Trophoblast cell (in vitro differentiated cells and primary cell): ENCODE data around the gene NR5A1.
A peak's percentile ranks its signal among the peaks of the same experiment; 100 is the strongest.

Experiments
- DNase-seq, 2 donors: peaks; one replicate each; pipeline ENCODE4 v3.0.0-alpha.2; 2016
- H2AFZ ChIP-seq: 2 replicates; pipeline ENCODE4 v1.6.1; 2013; ENCODE audit warnings: low read length, moderate library complexity, mild to moderate bottlenecking; ENCODE audit not compliant: insufficient read depth, poor library complexity
- H2AK5ac ChIP-seq: 2 replicates; pipeline ENCODE4 v1.6.1; 2013; ENCODE audit warnings: mild to moderate bottlenecking, low read length
- H2BK120ac ChIP-seq: 2 replicates; pipeline ENCODE4 v1.6.1; 2013; ENCODE audit warnings: low read length, mild to moderate bottlenecking, moderate library complexity; ENCODE audit not compliant: insufficient read depth, poor library complexity
- H2BK12ac ChIP-seq: 2 replicates; pipeline ENCODE4 v1.6.1; 2013; ENCODE audit warnings: mild to moderate bottlenecking, low read length, moderate library complexity
- H2BK5ac ChIP-seq: 2 replicates; pipeline ENCODE4 v1.6.1; 2013; ENCODE audit warnings: low read length, low read depth, moderate library complexity, mild to moderate bottlenecking; ENCODE audit not compliant: poor library complexity
- H3K14ac ChIP-seq: 2 replicates; pipeline ENCODE4 v1.6.1; 2013; ENCODE audit warnings: mild to moderate bottlenecking, low read length
- H3K18ac ChIP-seq: 2 replicates; pipeline ENCODE4 v1.6.1; 2013; ENCODE audit warnings: mild to moderate bottlenecking, low read length
- H3K23ac ChIP-seq: 2 replicates; pipeline ENCODE4 v1.6.1; 2013; ENCODE audit warnings: low read length
- H3K27ac ChIP-seq: 2 replicates; pipeline ENCODE4 v1.5.1; 2013; ENCODE audit warnings: low read depth, mild to moderate bottlenecking, inconsistent platforms, low read length, moderate library complexity
- H3K27me3 ChIP-seq: 2 replicates; pipeline ENCODE4 v1.6.1; 2013; ENCODE audit warnings: inconsistent platforms, mild to moderate bottlenecking, low read length, moderate library complexity; ENCODE audit not compliant: insufficient read depth
- H3K36me3 ChIP-seq, 2 experiments: 1 replicate in 1 of 2; 2 replicates in 1 of 2; pipeline ENCODE4 v1.6.1; 2013; ENCODE audit warnings: low read length in 2 of 2, mild to moderate bottlenecking in 2 of 2, moderate library complexity in 1 of 2; ENCODE audit not compliant: insufficient read depth in 2 of 2, control insufficient read depth in 1 of 2
- H3K4ac ChIP-seq: 2 replicates; pipeline ENCODE4 v1.6.1; 2013; ENCODE audit warnings: low read depth, mild to moderate bottlenecking, low read length, moderate library complexity
- H3K4me1 ChIP-seq, 2 experiments: 1 replicate in 1 of 2; 2 replicates in 1 of 2; pipeline ENCODE4 v1.6.1; 2013; ENCODE audit warnings: low read length in 2 of 2, mild to moderate bottlenecking in 2 of 2, moderate library complexity in 1 of 2; ENCODE audit not compliant: insufficient read depth in 2 of 2, control insufficient read depth in 1 of 2
- H3K4me2 ChIP-seq: 2 replicates; pipeline ENCODE4 v1.6.1; 2013; ENCODE audit warnings: inconsistent platforms, mild to moderate bottlenecking, low read length, moderate library complexity
- H3K4me3 ChIP-seq: 2 replicates; pipeline ENCODE4 v1.5.1; 2013; ENCODE audit warnings: mild to moderate bottlenecking, low read depth, low read length, inconsistent platforms
- H3K79me1 ChIP-seq: one replicate; pipeline ENCODE4 v1.6.1; 2013; ENCODE audit warnings: low read length
- H3K79me2 ChIP-seq: 2 replicates; pipeline ENCODE4 v1.6.1; 2013; ENCODE audit warnings: low read length, mild to moderate bottlenecking; ENCODE audit not compliant: control insufficient read depth, insufficient read depth, poor library complexity
- H3K9ac ChIP-seq: 2 replicates; pipeline ENCODE4 v1.6.1; 2013; ENCODE audit warnings: mild to moderate bottlenecking, low read length
- H3K9me3 ChIP-seq: 2 replicates; pipeline ENCODE4 v1.6.1; 2013; ENCODE audit warnings: low read depth, mild to moderate bottlenecking, control low read depth, inconsistent platforms, low read length; ENCODE audit not compliant: insufficient read depth
- H4K12ac ChIP-seq: 2 replicates; pipeline ENCODE4 v1.6.1; 2013; ENCODE audit warnings: low read depth, mild to moderate bottlenecking, low read length, moderate library complexity
- H4K8ac ChIP-seq: 2 replicates; pipeline ENCODE4 v1.6.1; 2013; ENCODE audit warnings: low read depth, mild to moderate bottlenecking, low read length, moderate library complexity
- H4K91ac ChIP-seq: one replicate; pipeline ENCODE4 v1.6.1; 2013; ENCODE audit warnings: low read depth, mild to moderate bottlenecking, low read length, moderate library complexity
- WGBS: extraction: QIAGEN DNeasy Blood & Tissue Kit; methylation state at CpG from one replicate; pipeline ENCODE4 v1.1.7; 2013; ENCODE audit warnings: missing lambda C conversion rate; ENCODE audit not compliant: insufficient read length, insufficient coverage; ENCODE audit errors: extremely low coverage; 5-methylcytosine and 5-hydroxymethylcytosine counted together

Gene NR5A1

GRCh38 chr9:124483481-124483880 lies 23.7 kb downstream of the NR5A1 start:
- H3K9me3 ChIP-seq: peaks cover 6% of the 10 kb centered on the region
- no peak overlapping the region for H3K14ac ChIP-seq

GRCh38 chr9:124482431-124483031 lies 24.7 kb downstream of the NR5A1 start:
- WGBS: no CpG with 5 or more reads among the region's 26 CpGs
- Histone ChIP-seq H3K27me3 (peaks cover 6% of the 10 kb centered on the region), H3K9ac (no peak overlapping the region), H3K36me3 (no peaks in the 10 kb centered on the region), H4K8ac (no peak overlapping the region), H3K4ac (no peak overlapping the region), H3K14ac (no peak overlapping the region), H3K4me3 (no peak overlapping the region), H2AFZ (no peak overlapping the region), H4K91ac (no peak overlapping the region), H2BK120ac (no peak overlapping the region), H3K18ac (no peak overlapping the region), H2BK5ac (no peak overlapping the region), H2BK12ac (no peak overlapping the region), H3K9me3 (peaks cover 6% of the 10 kb centered on the region), H3K4me1 (peaks cover 4 to 7% of the 10 kb centered on the region in 2 experiments), H3K23ac (no peak overlapping the region), H4K12ac (no peak overlapping the region), H3K79me2 (no peaks in the 10 kb centered on the region), H2AK5ac (no peak overlapping the region), H3K27ac (no peak overlapping the region), H3K4me2 (no peak overlapping the region), H3K79me1 (no peaks in the 10 kb centered on the region)
- peak; percentile 33 to 61 for DNase-seq

More at GRCh38 chr9:124483481-124483880, 23.7 kb downstream of the NR5A1 start:
- no peak overlapping the region for H3K4me2 ChIP-seq
- H3K79me1 ChIP-seq: no peaks in the 10 kb centered on the region
- no peak overlapping the region for H2AFZ ChIP-seq
- no peak overlapping the region for H2BK12ac ChIP-seq
- no peak for DNase-seq
- no CpG with 5 or more reads among the region's 9 CpGs for WGBS
- no peak overlapping the region for H4K91ac ChIP-seq
- H3K36me3 ChIP-seq: no peaks in the 10 kb centered on the region
- no peak overlapping the region for H4K8ac ChIP-seq
- no peak overlapping the region for H2BK120ac ChIP-seq
- no peak overlapping the region for H3K18ac ChIP-seq
- peaks cover 0 to 1% of the 10 kb centered on the region in 2 experiments for H3K4me1 ChIP-seq
- H2AK5ac ChIP-seq: no peak overlapping the region
- H3K79me2 ChIP-seq: no peaks in the 10 kb centered on the region
- H3K27me3 ChIP-seq: peaks cover 6% of the 10 kb centered on the region
- H2BK5ac ChIP-seq: no peak overlapping the region
- H3K4me3 ChIP-seq: no peak overlapping the region
- H3K23ac ChIP-seq: no peak overlapping the region
- H4K12ac ChIP-seq: no peak overlapping the region
- H3K27ac ChIP-seq: no peak overlapping the region
- no peak overlapping the region for H3K9ac ChIP-seq
- H3K4ac ChIP-seq: no peak overlapping the region

GRCh38 chr9:124481115-124481514 lies 26.1 kb downstream of the NR5A1 start:
- H3K18ac ChIP-seq: no peak overlapping the region
- H3K79me1 ChIP-seq: no peaks in the 10 kb centered on the region
- H2AK5ac ChIP-seq: no peak overlapping the region
- no peak overlapping the region for H2AFZ ChIP-seq
- H2BK120ac ChIP-seq: no peak overlapping the region
- no peak overlapping the region for H4K8ac ChIP-seq
- no peak overlapping the region for H3K27ac ChIP-seq
- WGBS: no CpG with 5 or more reads among the region's 17 CpGs
- H3K9ac ChIP-seq: no peak overlapping the region
- H4K91ac ChIP-seq: no peak overlapping the region
- H3K4me2 ChIP-seq: no peak overlapping the region
- no peak for DNase-seq
- no peak overlapping the region for H3K4ac ChIP-seq
- H3K9me3 ChIP-seq: peaks cover 6% of the 10 kb centered on the region
- no peak overlapping the region for H3K14ac ChIP-seq
- H3K27me3 ChIP-seq: peaks cover 4% of the 10 kb centered on the region
- H3K23ac ChIP-seq: no peak overlapping the region
- H2BK12ac ChIP-seq: no peak overlapping the region
- no peaks in the 10 kb centered on the region for H3K36me3 ChIP-seq
- no peaks in the 10 kb centered on the region for H3K79me2 ChIP-seq
- no peak overlapping the region for H4K12ac ChIP-seq
- peaks cover 7 to 11% of the 10 kb centered on the region in 2 experiments for H3K4me1 ChIP-seq
- H3K4me3 ChIP-seq: no peak overlapping the region
- H2BK5ac ChIP-seq: no peak overlapping the region

GRCh38 chr9:124480621-124480981 lies 26.6 kb downstream of the NR5A1 start:
- H2BK5ac ChIP-seq: no peak overlapping the region
- DNase-seq: peak in 1 of 2 donors; percentile 32
- no peak overlapping the region for H3K18ac ChIP-seq
- no peak overlapping the region for H3K23ac ChIP-seq
- WGBS: no CpG with 5 or more reads among the region's 7 CpGs
- no peak overlapping the region for H3K4ac ChIP-seq
- no peaks in the 10 kb centered on the region for H3K79me1 ChIP-seq
- no peak overlapping the region for H4K12ac ChIP-seq
- no peak overlapping the region for H2BK12ac ChIP-seq
- peaks cover 6% of the 10 kb centered on the region for H3K9me3 ChIP-seq
- H3K4me2 ChIP-seq: no peak overlapping the region
- no peak overlapping the region for H4K91ac ChIP-seq
- no peak overlapping the region for H2BK120ac ChIP-seq
- H3K79me2 ChIP-seq: no peaks in the 10 kb centered on the region
- no peak overlapping the region for H3K9ac ChIP-seq
- no peak overlapping the region for H3K14ac ChIP-seq
- H3K36me3 ChIP-seq: no peaks in the 10 kb centered on the region
- H2AK5ac ChIP-seq: no peak overlapping the region
- H3K4me1 ChIP-seq: peaks cover 7 to 11% of the 10 kb centered on the region in 2 experiments
- no peak overlapping the region for H2AFZ ChIP-seq
- no peak overlapping the region for H3K4me3 ChIP-seq
- no peak overlapping the region for H4K8ac ChIP-seq
- peaks cover 4% of the 10 kb centered on the region for H3K27me3 ChIP-seq
- H3K27ac ChIP-seq: no peak overlapping the region
